Activated T-cell treated with anti-CD3 and anti-CD28 coated beads, Interleukin-2, amount 50 U/mL, for 72 hours (primary cell): ENCODE measurements around the gene CAMTA1. TPM values are rescaled to one million over a fixed set of nuclear protein-coding genes. Genes with fewer than 3 reads are reported as not detected.

ENCODE experiments used
- ATAC-seq, 2 donors: fragments of 150-1000 bp; cut with Tn5 transposase; replicated peaks in 1 of 2; 2 replicates each; pipeline ENCODE4 v1.10.0; 2021; ENCODE audit warnings: moderate library complexity in 2 of 2, mild to moderate bottlenecking in 1 of 2
- DNase-seq, 2 donors: peaks; one replicate each; pipeline ENCODE4 v3.0.0; 2021 to 2022; ENCODE audit warnings: mixed read lengths in 1 of 2
- H3K27ac Mint-ChIP-seq: one replicate; pipeline ENCODE4 v1.8.0; 2022; ENCODE audit warnings: mild to moderate bottlenecking, moderate library complexity, mixed read lengths
- H3K27me3 Mint-ChIP-seq: one replicate; pipeline ENCODE4 v1.8.0; 2022; ENCODE audit warnings: low read depth, mixed read lengths
- H3K36me3 Mint-ChIP-seq, 2 donors: one replicate each; pipeline ENCODE4 v1.8.0; 2022; ENCODE audit warnings: mixed read lengths in 2 of 2, mild to moderate bottlenecking in 1 of 2; ENCODE audit not compliant: insufficient read depth in 2 of 2
- H3K4me1 Mint-ChIP-seq: one replicate; pipeline ENCODE4 v1.8.0; 2022; ENCODE audit warnings: low read depth, mixed read lengths
- H3K4me3 Mint-ChIP-seq, 2 donors: one replicate each; pipeline ENCODE4 v1.8.0; 2022; ENCODE audit warnings: mild to moderate bottlenecking in 2 of 2, mixed read lengths in 2 of 2, moderate library complexity in 2 of 2
- H3K9me3 Mint-ChIP-seq, 2 donors: one replicate each; pipeline ENCODE4 v1.8.0; 2022; ENCODE audit warnings: mixed read lengths in 2 of 2
- total RNA-seq, 2 donors: library from RNA; stranded (reverse); gene quantifications; one replicate each; pipeline ENCODE4 v1.2.3, GENCODE V29; 2022

The CAMTA1 gene
- total RNA-seq, 2 donors from 2014 or later = 47.8 to 63.3 TPM

- Mint-ChIP-seq H3K36me3 (no peaks in the 10 kb centered on the region), H3K27me3 (peaks cover 16% of the 10 kb centered on the region), H3K27ac (no peak overlapping the region), H3K9me3 (no peaks in the 10 kb centered on the region), H3K4me3 (no peak overlapping the region), H3K4me1 (no peaks in the 10 kb centered on the region)
- DNase-seq = no peak
- ATAC-seq = no peak
These were observed 755.6 kb downstream of the CAMTA1 start for GRCh38 chr1:7540816-7541215.

DNA sequence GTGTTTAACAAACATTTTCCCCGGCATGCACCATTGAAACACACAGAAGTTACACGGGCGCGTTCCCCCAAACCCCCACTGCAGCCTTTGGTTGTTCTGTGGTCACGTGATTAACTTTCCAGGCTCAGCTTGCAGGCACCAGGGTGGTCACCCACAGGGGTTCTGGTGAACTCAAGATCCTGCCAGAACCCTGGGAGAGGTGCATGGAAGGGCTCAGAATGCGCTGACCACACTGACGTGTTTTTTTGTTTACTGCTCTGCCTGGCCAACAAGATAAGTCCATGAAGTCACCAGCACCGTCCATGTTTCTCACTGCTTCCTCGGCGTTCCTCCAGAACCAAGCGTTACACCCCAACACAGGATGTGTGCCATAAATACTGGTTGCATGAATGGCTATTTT is 756.4 kb downstream of the CAMTA1 start:
- no peak for DNase-seq
- no peaks in the 10 kb centered on the region for H3K9me3 Mint-ChIP-seq
- no peak overlapping the region for H3K4me3 Mint-ChIP-seq
- no peak overlapping the region for H3K27ac Mint-ChIP-seq
- H3K27me3 Mint-ChIP-seq = peaks cover 16% of the 10 kb centered on the region
- no peaks in the 10 kb centered on the region for H3K4me1 Mint-ChIP-seq
- no peak for ATAC-seq
- no peaks in the 10 kb centered on the region for H3K36me3 Mint-ChIP-seq

DNA sequence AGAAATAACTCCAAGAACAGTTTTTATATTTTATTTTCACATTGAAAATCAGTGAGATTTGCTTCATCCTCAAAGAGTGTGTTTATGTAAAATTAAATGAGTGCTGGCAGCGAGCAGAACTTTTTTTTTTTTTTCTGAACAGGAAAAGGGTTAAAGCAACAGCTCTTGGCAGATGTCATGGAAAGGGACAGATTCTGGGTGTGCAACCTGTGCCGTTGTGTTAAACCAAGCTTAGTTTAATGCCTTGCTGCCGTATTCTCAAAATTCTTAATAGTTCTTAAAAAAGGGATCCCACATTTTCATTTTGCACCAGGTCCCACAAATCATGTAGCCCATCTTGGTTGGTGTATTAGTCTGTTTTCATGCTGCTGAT is 758.5 kb downstream of the CAMTA1 start:
- H3K4me1 Mint-ChIP-seq = peaks cover 4% of the 10 kb centered on the region
- H3K9me3 Mint-ChIP-seq = no peaks in the 10 kb centered on the region
- DNase-seq (no peak), ATAC-seq (no peak)
- no peaks in the 10 kb centered on the region for H3K36me3 Mint-ChIP-seq
- no peak overlapping the region for H3K27ac Mint-ChIP-seq
- peaks cover 16% of the 10 kb centered on the region for H3K27me3 Mint-ChIP-seq
- no peak overlapping the region for H3K4me3 Mint-ChIP-seq

DNA sequence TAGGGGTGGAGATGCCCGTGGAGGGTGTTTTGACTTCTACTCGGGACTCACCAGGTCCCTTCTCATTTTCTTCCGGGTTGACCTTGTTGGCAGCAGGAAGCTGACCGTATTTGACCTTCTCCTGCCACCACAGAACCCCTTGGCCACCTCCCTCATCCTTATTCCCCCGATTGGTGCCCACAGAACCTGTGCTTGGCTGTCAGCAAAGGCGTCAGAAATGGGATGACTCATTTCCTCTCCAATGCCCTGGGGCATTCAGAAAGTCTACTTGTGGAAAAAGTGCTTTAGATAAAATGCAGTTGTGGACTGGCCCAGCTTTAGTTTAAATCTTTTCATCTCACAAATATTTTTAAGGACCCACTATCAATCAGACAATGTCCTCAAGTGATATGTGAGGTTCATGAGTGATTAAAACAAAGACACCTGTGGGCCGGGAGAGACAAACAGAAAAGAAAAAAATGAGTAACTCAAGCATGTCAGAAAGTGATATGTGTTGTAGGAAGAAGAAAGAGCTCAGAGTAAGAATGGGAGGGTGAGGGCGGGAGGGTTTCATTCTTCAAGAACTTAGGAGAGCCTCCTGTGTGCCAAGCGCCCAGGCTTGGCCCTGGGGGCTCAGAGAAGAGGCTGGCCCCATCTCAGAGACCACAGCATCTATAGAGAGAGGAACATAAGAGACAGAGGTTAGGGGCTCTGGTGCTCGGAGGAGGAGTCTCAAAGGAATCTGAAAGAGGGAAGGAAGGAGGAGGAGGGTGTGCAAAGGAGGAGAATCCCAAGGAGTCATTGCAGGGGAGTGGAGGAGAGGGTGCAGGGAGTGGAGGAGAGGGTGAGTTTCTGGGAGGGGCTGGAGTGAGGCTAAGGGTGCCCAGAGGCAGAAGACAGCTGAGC is 764.3 kb downstream of the CAMTA1 start:
- DNase-seq (peak; percentile 73 to 76), ATAC-seq (peak; percentile 89 to 90)
- H3K27me3 Mint-ChIP-seq = peaks cover 34% of the 10 kb centered on the region
- peak overlapping the region; percentile 80 to 82 for H3K4me3 Mint-ChIP-seq
- H3K4me1 Mint-ChIP-seq = peaks cover 37% of the 10 kb centered on the region
- H3K9me3 Mint-ChIP-seq = no peaks in the 10 kb centered on the region
- peak overlapping the region; percentile 96 for H3K27ac Mint-ChIP-seq
- no peaks in the 10 kb centered on the region for H3K36me3 Mint-ChIP-seq

- DNase-seq (no peak), ATAC-seq (no peak)
- H3K4me3 Mint-ChIP-seq = peak overlapping the region; percentile 80 to 82
- no peaks in the 10 kb centered on the region for H3K9me3 Mint-ChIP-seq
- peak overlapping the region; percentile 35 for H3K27ac Mint-ChIP-seq
- peaks cover 36% of the 10 kb centered on the region for H3K27me3 Mint-ChIP-seq
- H3K4me1 Mint-ChIP-seq = peaks cover 42% of the 10 kb centered on the region
- H3K36me3 Mint-ChIP-seq = no peaks in the 10 kb centered on the region
These were observed 765.1 kb downstream of the CAMTA1 start for GRCh38 chr1:7550261-7550865.

- Mint-ChIP-seq H3K9me3 (no peaks in the 10 kb centered on the region), H3K4me3 (peak overlapping the region in 1 of 2 donors; percentile 20), H3K36me3 (no peaks in the 10 kb centered on the region), H3K27me3 (peaks cover 38% of the 10 kb centered on the region), H3K4me1 (peaks cover 48% of the 10 kb centered on the region), H3K27ac (no peak overlapping the region)
- DNase-seq (no peak), ATAC-seq (no peak)
These were observed 765.7 kb downstream of the CAMTA1 start for GRCh38 chr1:7550981-7551380.

- no peak overlapping the region for H3K27ac Mint-ChIP-seq
- no peak overlapping the region for H3K4me3 Mint-ChIP-seq
- H3K4me1 Mint-ChIP-seq = peaks cover 48% of the 10 kb centered on the region
- no peaks in the 10 kb centered on the region for H3K9me3 Mint-ChIP-seq
- DNase-seq (no peak), ATAC-seq (no peak)
- no peaks in the 10 kb centered on the region for H3K36me3 Mint-ChIP-seq
- H3K27me3 Mint-ChIP-seq = peaks cover 38% of the 10 kb centered on the region
These were observed 766.2 kb downstream of the CAMTA1 start for GRCh38 chr1:7551442-7551841.

GRCh38 chr1:7552402-7552801 is 767.1 kb downstream of the CAMTA1 start:
- Mint-ChIP-seq H3K4me3 (no peak overlapping the region), H3K36me3 (no peaks in the 10 kb centered on the region), H3K27me3 (peaks cover 38% of the 10 kb centered on the region), H3K4me1 (peaks cover 48% of the 10 kb centered on the region), H3K27ac (no peak overlapping the region), H3K9me3 (no peaks in the 10 kb centered on the region)
- no peak for ATAC-seq
- no peak for DNase-seq

- Mint-ChIP-seq H3K27ac (no peak overlapping the region), H3K4me3 (no peak overlapping the region), H3K4me1 (peaks cover 48% of the 10 kb centered on the region), H3K27me3 (peaks cover 38% of the 10 kb centered on the region), H3K36me3 (no peaks in the 10 kb centered on the region), H3K9me3 (no peaks in the 10 kb centered on the region)
- DNase-seq (no peak), ATAC-seq (no peak)
These were observed 767.9 kb downstream of the CAMTA1 start for GRCh38 chr1:7553042-7553690.

GRCh38 chr1:7554385-7555235 is 769.4 kb downstream of the CAMTA1 start:
- DNase-seq = no peak
- peaks cover 38% of the 10 kb centered on the region for H3K27me3 Mint-ChIP-seq
- no peaks in the 10 kb centered on the region for H3K36me3 Mint-ChIP-seq
- no peaks in the 10 kb centered on the region for H3K9me3 Mint-ChIP-seq
- peaks cover 35% of the 10 kb centered on the region for H3K4me1 Mint-ChIP-seq
- ATAC-seq = no peak
- H3K27ac Mint-ChIP-seq = no peak overlapping the region
- no peak overlapping the region for H3K4me3 Mint-ChIP-seq

GRCh38 chr1:7555391-7556185 is 770.3 kb downstream of the CAMTA1 start:
- no peaks in the 10 kb centered on the region for H3K36me3 Mint-ChIP-seq
- H3K9me3 Mint-ChIP-seq = no peaks in the 10 kb centered on the region
- DNase-seq (no peak), ATAC-seq (no peak)
- H3K4me3 Mint-ChIP-seq = no peak overlapping the region
- peaks cover 25% of the 10 kb centered on the region for H3K4me1 Mint-ChIP-seq
- no peak overlapping the region for H3K27ac Mint-ChIP-seq
- peaks cover 38% of the 10 kb centered on the region for H3K27me3 Mint-ChIP-seq

GRCh38 chr1:7557301-7557891 is 772.1 kb downstream of the CAMTA1 start:
- no peak for DNase-seq
- peaks cover 33% of the 10 kb centered on the region for H3K27me3 Mint-ChIP-seq
- no peak overlapping the region for H3K4me3 Mint-ChIP-seq
- H3K36me3 Mint-ChIP-seq = no peaks in the 10 kb centered on the region
- H3K9me3 Mint-ChIP-seq = no peaks in the 10 kb centered on the region
- no peak for ATAC-seq
- H3K4me1 Mint-ChIP-seq = peaks cover 16% of the 10 kb centered on the region
- H3K27ac Mint-ChIP-seq = no peak overlapping the region
